Testis (tissue), 3 donors: ENCODE data around the gene NFIX. TPM values are rescaled to one million over a fixed set of nuclear protein-coding genes. Genes with fewer than 3 reads are reported as not detected.

ENCODE experiments used
- DNase-seq: peaks from one replicate; pipeline ENCODE4 v3.0.0-alpha.2; 2019
- H3K27ac ChIP-seq, 2 donors: fragments of 200-600 bp; sonication (generic); one replicate each; pipeline ENCODE4 v1.5.1; 2019
- H3K27me3 ChIP-seq: fragments of 200-600 bp; sonication (generic); one replicate; pipeline ENCODE4 v1.5.1; 2019
- H3K36me3 ChIP-seq: fragments of 200-600 bp; sonication (generic); one replicate; pipeline ENCODE4 v1.5.1; 2017; ENCODE audit warnings: low read depth; ENCODE audit errors: missing control alignments
- H3K4me1 ChIP-seq: fragments of 200-600 bp; sonication (generic); one replicate; pipeline ENCODE4 v1.5.1; 2019
- H3K4me3 ChIP-seq, 2 donors: fragments of 200-600 bp; sonication (generic); one replicate each; pipeline ENCODE4 v1.5.1; 2017 to 2019
- H3K9me3 ChIP-seq: fragments of 200-600 bp; sonication (generic); one replicate; pipeline ENCODE4 v1.5.1; 2017
- POLR2A ChIP-seq: fragments of 450-650 bp; IDR thresholded peaks from one replicate; pipeline ENCODE4 v1.6.1; 2017; ENCODE audit warnings: antibody characterized with exemption, mild to moderate bottlenecking, moderate library complexity
- WGBS, 2 donors: methylation state at CpG; one replicate each; pipeline ENCODE4 v1.1.5; 2018; 5-methylcytosine and 5-hydroxymethylcytosine counted together
- intact Hi-C: fragments of 100-400 bp; cut with DNase I; formaldehyde crosslinking; loops from one replicate; pipeline ENCODE4 v1.15.1; 2023; ENCODE audit warnings: low total_unique reads
- polyA plus RNA-seq: library from polyadenylated mRNA; stranded (reverse); fragments of 350-450 nt; fragmentation: Illumina TruSeq; extraction: RNeasy Lipid Tissue Mini Kit (QIAGEN cat#74804); gene quantifications from one replicate; pipeline ENCODE4 v1.2.3, GENCODE V29; 2014; ENCODE audit warnings: low read depth, low replicate concordance; ENCODE audit not compliant: insufficient read depth
- total RNA-seq, 2 donors: library from RNA; depleted of rRNA; stranded (reverse); fragments of >200 nt; gene quantifications; one replicate each; pipeline ENCODE4 v1.2.3, GENCODE V29; 2016
- TF ChIP-seq, protein P1 (sequence below), 3 experiments: fragments of 450-650 bp in 2 of 3; fragments of 200-600 bp in 1 of 3; sonication (generic) in 1 of 3; IDR thresholded peaks; one replicate each; pipeline ENCODE4 v1.5.1; 2016 to 2019; ENCODE audit warnings: antibody characterized with exemption in 3 of 3, mild to moderate bottlenecking in 2 of 3, moderate library complexity in 1 of 3

NFIX gene
- total and polyA plus RNA-seq, 3 donors from 2014 or later, result 47.4 to 62.4 (median 51.7) TPM

DNA sequence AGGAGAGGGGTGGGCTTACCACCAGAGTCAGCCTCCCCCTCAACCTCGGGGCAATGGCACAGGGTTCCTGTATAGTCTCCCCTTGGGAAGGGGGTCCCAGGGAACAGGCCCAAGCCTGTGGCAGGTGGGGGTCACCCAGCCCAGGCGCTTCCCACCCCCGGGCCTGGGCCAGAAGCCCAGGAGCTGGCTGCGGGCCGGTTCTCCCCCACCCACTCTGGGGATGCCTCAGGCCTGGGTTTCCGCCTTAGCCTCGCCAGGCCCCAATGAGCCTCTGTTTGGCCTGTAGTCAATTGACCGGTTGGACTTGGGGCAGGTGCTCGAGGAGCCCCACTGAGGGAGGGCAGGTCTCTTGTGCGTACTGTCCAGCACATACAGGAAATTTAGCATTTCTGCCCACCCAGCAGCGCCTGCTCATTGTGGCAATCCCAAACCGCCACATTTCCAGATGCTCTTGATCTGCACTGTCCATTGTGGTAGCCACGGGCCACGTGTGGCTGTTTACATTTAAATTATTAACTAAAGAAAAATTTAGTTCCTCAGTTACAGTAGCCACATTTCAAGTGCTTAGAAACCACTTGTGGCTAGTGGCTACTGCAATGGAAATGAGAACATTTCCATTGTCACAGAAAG is 97.4 kb downstream of the NFIX start:
- intact Hi-C loops, result loop anchor here (2.0 kb wide), 1 partner anchor 108 kb away; no protein-coding TSS in a partner anchor
- H3K36me3 ChIP-seq, result no peaks in the 10 kb centered on the region
- H3K4me3 ChIP-seq, result no peak overlapping the region
- no peaks in the 10 kb centered on the region for H3K27me3 ChIP-seq
- TF ChIP-seq, protein P1, sequence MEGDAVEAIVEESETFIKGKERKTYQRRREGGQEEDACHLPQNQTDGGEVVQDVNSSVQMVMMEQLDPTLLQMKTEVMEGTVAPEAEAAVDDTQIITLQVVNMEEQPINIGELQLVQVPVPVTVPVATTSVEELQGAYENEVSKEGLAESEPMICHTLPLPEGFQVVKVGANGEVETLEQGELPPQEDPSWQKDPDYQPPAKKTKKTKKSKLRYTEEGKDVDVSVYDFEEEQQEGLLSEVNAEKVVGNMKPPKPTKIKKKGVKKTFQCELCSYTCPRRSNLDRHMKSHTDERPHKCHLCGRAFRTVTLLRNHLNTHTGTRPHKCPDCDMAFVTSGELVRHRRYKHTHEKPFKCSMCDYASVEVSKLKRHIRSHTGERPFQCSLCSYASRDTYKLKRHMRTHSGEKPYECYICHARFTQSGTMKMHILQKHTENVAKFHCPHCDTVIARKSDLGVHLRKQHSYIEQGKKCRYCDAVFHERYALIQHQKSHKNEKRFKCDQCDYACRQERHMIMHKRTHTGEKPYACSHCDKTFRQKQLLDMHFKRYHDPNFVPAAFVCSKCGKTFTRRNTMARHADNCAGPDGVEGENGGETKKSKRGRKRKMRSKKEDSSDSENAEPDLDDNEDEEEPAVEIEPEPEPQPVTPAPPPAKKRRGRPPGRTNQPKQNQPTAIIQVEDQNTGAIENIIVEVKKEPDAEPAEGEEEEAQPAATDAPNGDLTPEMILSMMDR (IDR thresholded peaks at IDR 0.05), result no peak
- no peak for TF ChIP-seq POLR2A
- H3K9me3 ChIP-seq, result no peaks in the 10 kb centered on the region
- peak overlapping the region; percentile 64 to 80 for H3K27ac ChIP-seq
- no peak for DNase-seq
- H3K4me1 ChIP-seq, result peaks cover 38% of the 10 kb centered on the region
- WGBS, 2 donors, result 38 to 73% methylated on average over 4 to 14 of the region's 14 CpGs

DNA sequence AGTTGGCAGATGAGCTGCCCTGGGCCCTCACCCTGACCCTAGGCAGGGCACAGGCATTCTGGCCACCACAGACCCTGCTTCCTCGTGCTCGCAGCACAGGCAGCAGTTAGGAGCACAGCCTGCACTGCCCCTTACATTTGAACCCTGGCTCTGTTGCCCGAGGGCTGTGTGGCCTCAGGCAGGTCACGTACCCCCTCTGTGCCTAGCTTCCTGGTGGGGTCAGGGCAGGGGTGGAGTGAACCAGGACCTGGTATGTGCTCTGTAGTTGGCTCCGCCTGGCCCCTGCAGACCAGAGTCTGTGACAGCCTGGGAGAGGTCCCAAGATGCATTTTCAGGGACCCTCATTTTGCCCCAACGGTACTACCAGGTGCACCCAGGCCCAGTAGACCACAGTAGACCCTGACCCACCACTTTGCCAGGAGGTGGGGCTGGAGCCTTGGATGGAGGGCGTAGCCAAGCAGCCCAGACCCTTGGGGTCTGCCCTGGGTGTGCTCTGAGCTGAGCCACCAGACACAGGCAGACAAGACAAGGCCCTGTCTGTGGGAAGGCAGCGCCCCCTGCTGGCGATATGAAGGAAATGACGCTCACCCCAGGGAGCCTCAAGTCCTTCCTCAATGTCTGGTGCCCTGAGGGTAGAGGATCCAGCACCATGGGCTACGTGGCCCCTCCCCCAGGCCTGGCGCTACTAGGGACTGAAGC is 98.3 kb downstream of the NFIX start:
- Histone ChIP-seq H3K27ac (peak overlapping the region in 1 of 2 donors; percentile 80), H3K36me3 (no peaks in the 10 kb centered on the region), H3K9me3 (no peaks in the 10 kb centered on the region), H3K27me3 (no peaks in the 10 kb centered on the region), H3K4me3 (no peak overlapping the region), H3K4me1 (peaks cover 41% of the 10 kb centered on the region)
- DNase-seq, result peak; percentile 82
- intact Hi-C loops, result loop anchor here (2.0 kb wide), 1 partner anchor 109 kb away; no protein-coding TSS in a partner anchor
- 33 to 43% methylated on average over 7 to 11 of the region's 12 CpGs for WGBS, 2 donors
- no peak for TF ChIP-seq POLR2A
- TF ChIP-seq, protein P1 (IDR thresholded peaks at IDR 0.05), result peak; percentile 96 to 99 (median 97)

DNA sequence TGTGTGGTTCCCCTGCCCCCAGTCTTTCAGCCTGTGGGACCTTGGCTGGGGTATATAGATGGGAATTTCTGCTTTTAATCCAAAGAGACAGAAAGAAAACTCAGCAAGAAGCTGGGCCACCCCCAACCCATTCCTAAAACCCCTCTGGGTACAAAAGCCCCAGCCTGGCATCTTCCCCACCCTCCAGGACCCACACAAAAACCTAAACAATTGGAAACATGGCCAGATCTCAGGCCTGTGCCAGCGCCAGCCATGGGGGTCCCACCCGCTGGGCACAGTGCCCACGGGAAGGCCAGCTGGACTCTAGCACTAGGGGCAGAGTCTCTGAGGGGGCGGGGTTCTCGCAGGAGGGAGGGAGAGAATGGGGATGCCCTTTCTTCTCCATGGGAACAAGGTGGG is 98.8 kb downstream of the NFIX start:
- peaks cover 45% of the 10 kb centered on the region for H3K4me1 ChIP-seq
- no peaks in the 10 kb centered on the region for H3K9me3 ChIP-seq
- no peaks in the 10 kb centered on the region for H3K27me3 ChIP-seq
- TF ChIP-seq POLR2A, result no peak
- TF ChIP-seq, protein P1 (IDR thresholded peaks at IDR 0.05), result no peak
- H3K36me3 ChIP-seq, result no peaks in the 10 kb centered on the region
- intact Hi-C loops, result no loop called here
- H3K4me3 ChIP-seq, result no peak overlapping the region
- peak overlapping the region in 1 of 2 donors; percentile 80 for H3K27ac ChIP-seq
- DNase-seq, result no peak
- WGBS, 2 donors, result 58 to 66% methylated on average over 5 of the region's 5 CpGs

DNA sequence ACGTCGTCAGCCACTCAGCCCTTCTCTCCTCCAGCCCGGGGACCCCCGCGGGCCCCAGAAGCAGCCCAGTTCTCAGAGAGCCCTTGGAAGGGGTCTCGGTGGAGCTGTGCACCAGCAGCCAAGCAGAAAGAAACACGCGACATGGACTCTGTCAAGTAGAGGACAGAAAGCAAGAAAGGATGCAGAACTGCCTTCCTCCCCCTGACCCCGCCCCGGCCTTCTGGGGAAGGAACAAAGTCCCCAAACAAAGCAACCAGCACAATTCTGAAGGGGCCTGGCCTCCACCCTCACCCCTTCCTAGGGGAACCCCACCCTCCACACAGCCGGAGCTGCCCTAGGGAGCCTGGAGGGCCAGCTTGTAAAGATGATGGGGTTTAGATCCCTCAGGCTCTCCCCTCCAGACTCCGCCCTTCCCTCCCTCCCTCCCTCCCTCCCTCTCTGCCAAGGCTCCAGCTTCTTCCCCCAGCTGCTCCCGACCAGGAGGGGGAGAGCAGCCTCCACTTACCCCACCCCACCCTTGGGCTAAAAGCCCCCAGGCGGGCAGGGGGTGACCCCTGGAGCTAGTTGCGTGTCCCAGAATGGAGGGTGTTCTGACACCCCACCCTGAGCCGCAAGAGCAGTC is 99.6 kb downstream of the NFIX start:
- no peaks in the 10 kb centered on the region for H3K27me3 ChIP-seq
- TF ChIP-seq, protein P1 (IDR thresholded peaks at IDR 0.05), result no peak
- no peak for TF ChIP-seq POLR2A
- DNase-seq, result no peak
- peaks cover 44% of the 10 kb centered on the region for H3K4me1 ChIP-seq
- WGBS, 2 donors, result 54% methylated on average over 11 to 14 of the region's 16 CpGs
- no peaks in the 10 kb centered on the region for H3K9me3 ChIP-seq
- peak overlapping the region in 1 of 2 donors; percentile 27 for H3K4me3 ChIP-seq
- intact Hi-C loops, result no loop called here
- peak overlapping the region; percentile 18 to 65 for H3K27ac ChIP-seq
- no peaks in the 10 kb centered on the region for H3K36me3 ChIP-seq
